GM23338 (cell line): Measurements from ENCODE around the gene EVI5. TPM values are rescaled to one million over a fixed set of nuclear protein-coding genes. Genes with fewer than 3 reads are reported as not detected.
"Not testable (repeated sequence)": the region's sequence is repeated elsewhere in the genome, so short reads cannot be mapped to it uniquely, and the experiment has no call there.

Source experiments
- ATAC-seq: fragments of 200-7000 bp; cut with Tn5 transposase; 3 replicates; pipeline ENCODE4 v1.9.1; 2020
- DNase-seq: peaks from one replicate; pipeline ENCODE4 v3.0.0-alpha.2; 2015; ENCODE audit warnings: low spot score
- H2AFZ ChIP-seq: fragments of 200-600 bp; sonication (generic); 2 replicates; pipeline ENCODE4 v1.8.0; 2016; ENCODE audit warnings: antibody characterized with exemption, mild to moderate bottlenecking, moderate library complexity
- H3F3A ChIP-seq: fragments of 200-600 bp; sonication (generic); replicated peaks from 2 replicates; pipeline ENCODE4 v1.8.0; 2017; ENCODE audit warnings: antibody characterized with exemption, mixed run types, low read depth
- H3K27ac ChIP-seq: fragments of 200-600 bp; sonication (generic); 2 replicates; pipeline ENCODE4 v1.6.1; 2016; ENCODE audit warnings: low read depth
- H3K27me3 ChIP-seq: fragments of 200-600 bp; sonication (generic); 2 replicates; pipeline ENCODE4 v1.8.0; 2016; ENCODE audit warnings: mild to moderate bottlenecking, mixed run types, moderate library complexity; ENCODE audit not compliant: insufficient read depth
- H3K36me3 ChIP-seq: fragments of 200-600 bp; sonication (generic); 2 replicates; pipeline ENCODE4 v1.8.0; 2016; ENCODE audit warnings: mild to moderate bottlenecking; ENCODE audit not compliant: insufficient read depth
- H3K4me1 ChIP-seq: fragments of 200-600 bp; sonication (generic); 2 replicates; pipeline ENCODE4 v1.8.0; 2016; ENCODE audit warnings: mild to moderate bottlenecking, moderate library complexity; ENCODE audit not compliant: insufficient read depth
- H3K4me2 ChIP-seq: fragments of 200-600 bp; sonication (generic); 2 replicates; pipeline ENCODE4 v1.7.1; 2017; ENCODE audit warnings: mixed run types
- H3K4me3 ChIP-seq: fragments of 200-600 bp; sonication (generic); 2 replicates; pipeline ENCODE4 v1.6.1; 2016; ENCODE audit warnings: mixed run types
- H3K79me2 ChIP-seq: fragments of 200-600 bp; sonication (generic); replicated peaks from 2 replicates; pipeline ENCODE4 v1.8.0; 2017; ENCODE audit warnings: mild to moderate bottlenecking; ENCODE audit not compliant: insufficient read depth
- H3K9me2 ChIP-seq: fragments of 200-600 bp; sonication (generic); 2 replicates; pipeline ENCODE4 v1.8.0; 2017; ENCODE audit not compliant: insufficient read depth
- H4K20me1 ChIP-seq: fragments of 200-600 bp; sonication (generic); replicated peaks from 2 replicates; pipeline ENCODE4 v1.8.0; 2017; ENCODE audit warnings: mild to moderate bottlenecking; ENCODE audit not compliant: insufficient read depth
- H3K27ac Mint-ChIP-seq: 2 replicates; pipeline ENCODE4 v1.8.0; 2020; ENCODE audit warnings: inconsistent platforms, mild to moderate bottlenecking, moderate library complexity, mixed read lengths
- H3K27me3 Mint-ChIP-seq: 3 replicates; pipeline ENCODE4 v1.8.0; 2022; ENCODE audit warnings: low read depth, mild to moderate bottlenecking, moderate library complexity, mixed read lengths, inconsistent platforms; ENCODE audit not compliant: insufficient read depth, poor library complexity
- H3K36me3 Mint-ChIP-seq: 3 replicates; pipeline ENCODE4 v1.8.0; 2021; ENCODE audit warnings: low read depth, mild to moderate bottlenecking, inconsistent platforms, moderate library complexity, mixed read lengths
- H3K4me1 Mint-ChIP-seq: 3 replicates; pipeline ENCODE4 v1.8.0; 2020; ENCODE audit warnings: mild to moderate bottlenecking, inconsistent platforms, mixed read lengths
- H3K4me3 Mint-ChIP-seq: 3 replicates; pipeline ENCODE4 v1.8.0; 2021; ENCODE audit warnings: moderate library complexity, mild to moderate bottlenecking, inconsistent platforms, mixed read lengths
- H3K9me3 Mint-ChIP-seq: 3 replicates; pipeline ENCODE4 v1.8.0; 2020; ENCODE audit warnings: moderate library complexity, mild to moderate bottlenecking, inconsistent platforms, mixed read lengths
- CREB1 ChIP-seq: fragments of 250-450 bp; sonication (Bioruptor Pico); IDR thresholded peaks from 2 replicates; pipeline ENCODE4 v1.5.0; 2020; ENCODE audit warnings: low read depth, mild to moderate bottlenecking, moderate library complexity
- polyA plus RNA-seq: library from polyadenylated mRNA; unstranded; fragments of >200 nt; fragmentation: Nextera tagmentation; extraction: Ambion mirVana; gene quantifications from 2 replicates; pipeline ENCODE4 v1.2.1, GENCODE V29; 2016
- total RNA-seq: library from RNA; depleted of rRNA; stranded (reverse); fragments of >200 nt; shearing (Covaris generic); gene quantifications from 2 replicates; pipeline ENCODE4 v1.2.3, GENCODE V29; 2014
- TF ChIP-seq, protein P1 (sequence below), 2 experiments: fragments of 200-600 bp in 1 of 2; sonication (generic) in 1 of 2; conservative IDR thresholded peaks; 2 replicates each; pipeline versions ENCODE4 v1.5.1 to v1.6.1; 2016 to 2017; ENCODE audit warnings: antibody characterized with exemption in 2 of 2, low read depth in 2 of 2, mild to moderate bottlenecking in 2 of 2, moderate library complexity in 1 of 2
- TF ChIP-seq, protein P2 (sequence below): fragments of 250-450 bp; sonication (Bioruptor Pico); IDR thresholded peaks from 2 replicates; pipeline ENCODE4 v1.5.0; 2020; ENCODE audit warnings: mild to moderate bottlenecking, moderate library complexity

EVI5 gene
- total and polyA plus RNA-seq, 2 experiments from 2014 or later: 15.6 to 24.8 TPM

DNA sequence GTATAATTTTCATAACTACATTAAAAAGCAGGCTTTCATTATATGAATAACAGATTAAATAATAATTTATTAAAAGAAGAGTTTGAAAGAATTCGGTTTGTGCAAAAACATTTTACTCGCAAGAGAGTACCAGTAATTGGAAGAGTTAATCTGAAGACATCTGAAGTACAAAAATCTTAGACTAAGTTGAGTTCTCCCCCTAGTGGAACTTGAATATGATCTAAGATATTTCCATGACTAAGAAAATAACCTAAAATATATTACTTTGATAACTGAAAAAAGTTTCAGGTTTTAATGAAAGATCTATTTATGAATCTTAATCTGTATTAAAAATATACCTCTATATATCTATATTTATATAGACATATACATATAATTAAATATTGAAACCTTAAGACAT lies 185.7 kb downstream of the EVI5 start:
- Histone ChIP-seq H3K27ac (no peak overlapping the region), H3F3A (no peaks in the 10 kb centered on the region), H3K4me1 (no peaks in the 10 kb centered on the region), H3K79me2 (no peaks in the 10 kb centered on the region), H3K4me3 (no peak overlapping the region), H2AFZ (no peak overlapping the region), H4K20me1 (no peaks in the 10 kb centered on the region), H3K27me3 (no peaks in the 10 kb centered on the region), H3K9me2 (no peaks in the 10 kb centered on the region), H3K36me3 (no peaks in the 10 kb centered on the region), H3K4me2 (no peak overlapping the region)
- no peaks in the 10 kb centered on the region for H3K27me3 Mint-ChIP-seq
- no peak overlapping the region for H3K27ac Mint-ChIP-seq
- H3K9me3 Mint-ChIP-seq: no peaks in the 10 kb centered on the region
- H3K36me3 Mint-ChIP-seq: peaks cover 5% of the 10 kb centered on the region; the same call in 2 of the 3 replicates
- H3K4me1 Mint-ChIP-seq: no peaks in the 10 kb centered on the region
- no peak for ATAC-seq
- H3K4me3 Mint-ChIP-seq: no peak overlapping the region
- TF ChIP-seq, protein P1, sequence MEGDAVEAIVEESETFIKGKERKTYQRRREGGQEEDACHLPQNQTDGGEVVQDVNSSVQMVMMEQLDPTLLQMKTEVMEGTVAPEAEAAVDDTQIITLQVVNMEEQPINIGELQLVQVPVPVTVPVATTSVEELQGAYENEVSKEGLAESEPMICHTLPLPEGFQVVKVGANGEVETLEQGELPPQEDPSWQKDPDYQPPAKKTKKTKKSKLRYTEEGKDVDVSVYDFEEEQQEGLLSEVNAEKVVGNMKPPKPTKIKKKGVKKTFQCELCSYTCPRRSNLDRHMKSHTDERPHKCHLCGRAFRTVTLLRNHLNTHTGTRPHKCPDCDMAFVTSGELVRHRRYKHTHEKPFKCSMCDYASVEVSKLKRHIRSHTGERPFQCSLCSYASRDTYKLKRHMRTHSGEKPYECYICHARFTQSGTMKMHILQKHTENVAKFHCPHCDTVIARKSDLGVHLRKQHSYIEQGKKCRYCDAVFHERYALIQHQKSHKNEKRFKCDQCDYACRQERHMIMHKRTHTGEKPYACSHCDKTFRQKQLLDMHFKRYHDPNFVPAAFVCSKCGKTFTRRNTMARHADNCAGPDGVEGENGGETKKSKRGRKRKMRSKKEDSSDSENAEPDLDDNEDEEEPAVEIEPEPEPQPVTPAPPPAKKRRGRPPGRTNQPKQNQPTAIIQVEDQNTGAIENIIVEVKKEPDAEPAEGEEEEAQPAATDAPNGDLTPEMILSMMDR (conservative IDR thresholded peaks at IDR 0.05; ENCODE audit: low read depth in 2 of 2): peak in 1 of 2 experiments; percentile 36; a peak in 2 of 4 replicates
- no peak for TF ChIP-seq CREB1
- DNase-seq: peak; percentile 18

DNA sequence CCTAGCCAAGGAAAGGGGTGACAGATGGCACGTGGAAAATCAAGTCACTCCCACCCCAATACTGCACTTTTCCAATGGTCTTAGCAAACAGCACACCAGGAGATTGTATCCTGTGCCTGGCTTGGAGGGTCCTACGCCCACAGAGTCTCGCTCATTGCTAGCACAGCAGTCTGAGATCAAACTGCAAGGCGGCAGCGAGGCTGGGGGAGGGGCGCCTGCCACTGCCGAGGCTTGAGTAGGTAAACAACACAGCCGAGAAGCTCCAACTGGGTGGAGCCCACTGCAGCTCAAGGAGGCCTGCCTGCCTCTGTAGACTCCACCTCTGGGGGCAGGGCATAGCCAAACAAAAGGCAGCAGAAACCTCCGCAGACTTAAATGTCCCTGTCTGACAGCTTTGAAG lies 195.5 kb downstream of the EVI5 start:
- H3K4me1 Mint-ChIP-seq, H3F3A ChIP-seq, H3K27ac ChIP-seq, DNase-seq, H3K9me2 ChIP-seq, H3K4me1 ChIP-seq, H3K27ac Mint-ChIP-seq, H3K27me3 ChIP-seq, H3K27me3 Mint-ChIP-seq, ATAC-seq, H4K20me1 ChIP-seq, H3K36me3 ChIP-seq, H3K4me3 Mint-ChIP-seq, H2AFZ ChIP-seq, H3K79me2 ChIP-seq, H3K4me3 ChIP-seq, H3K4me2 ChIP-seq: not testable (repeated sequence)
- H3K9me3 Mint-ChIP-seq: peaks cover 30% of the 10 kb centered on the region
- peaks cover 25% of the 10 kb centered on the region for H3K36me3 Mint-ChIP-seq

DNA sequence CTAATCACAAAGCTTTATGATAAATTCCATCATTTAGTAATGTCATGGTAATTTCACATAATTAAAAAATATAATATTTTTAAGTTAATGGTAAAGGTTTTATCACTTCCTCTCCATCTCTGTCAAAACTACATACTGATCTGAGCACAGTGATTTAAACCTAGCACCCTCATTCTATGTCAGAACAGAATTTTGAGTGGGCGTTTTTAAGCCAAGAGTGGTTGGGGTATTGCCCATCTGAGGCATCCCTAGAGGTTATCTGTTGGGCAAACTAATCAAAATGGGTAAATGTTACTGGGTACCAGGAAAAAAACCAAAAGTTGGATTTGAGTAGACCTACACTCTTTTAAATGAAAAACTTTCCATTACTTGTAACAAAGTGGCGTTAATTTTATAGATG lies 197.5 kb downstream of the EVI5 start:
- peaks cover 30% of the 10 kb centered on the region for H3K9me3 Mint-ChIP-seq
- H3K79me2 ChIP-seq: no peaks in the 10 kb centered on the region
- no peaks in the 10 kb centered on the region for H3K9me2 ChIP-seq
- no peaks in the 10 kb centered on the region for H3K4me1 Mint-ChIP-seq
- H3K27ac ChIP-seq: no peak overlapping the region
- H3K4me1 ChIP-seq: no peaks in the 10 kb centered on the region
- H3K27ac Mint-ChIP-seq: no peak overlapping the region
- TF ChIP-seq, protein P1 (conservative IDR thresholded peaks at IDR 0.05; ENCODE audit: low read depth in 2 of 2): no peak
- TF ChIP-seq, protein P2, sequence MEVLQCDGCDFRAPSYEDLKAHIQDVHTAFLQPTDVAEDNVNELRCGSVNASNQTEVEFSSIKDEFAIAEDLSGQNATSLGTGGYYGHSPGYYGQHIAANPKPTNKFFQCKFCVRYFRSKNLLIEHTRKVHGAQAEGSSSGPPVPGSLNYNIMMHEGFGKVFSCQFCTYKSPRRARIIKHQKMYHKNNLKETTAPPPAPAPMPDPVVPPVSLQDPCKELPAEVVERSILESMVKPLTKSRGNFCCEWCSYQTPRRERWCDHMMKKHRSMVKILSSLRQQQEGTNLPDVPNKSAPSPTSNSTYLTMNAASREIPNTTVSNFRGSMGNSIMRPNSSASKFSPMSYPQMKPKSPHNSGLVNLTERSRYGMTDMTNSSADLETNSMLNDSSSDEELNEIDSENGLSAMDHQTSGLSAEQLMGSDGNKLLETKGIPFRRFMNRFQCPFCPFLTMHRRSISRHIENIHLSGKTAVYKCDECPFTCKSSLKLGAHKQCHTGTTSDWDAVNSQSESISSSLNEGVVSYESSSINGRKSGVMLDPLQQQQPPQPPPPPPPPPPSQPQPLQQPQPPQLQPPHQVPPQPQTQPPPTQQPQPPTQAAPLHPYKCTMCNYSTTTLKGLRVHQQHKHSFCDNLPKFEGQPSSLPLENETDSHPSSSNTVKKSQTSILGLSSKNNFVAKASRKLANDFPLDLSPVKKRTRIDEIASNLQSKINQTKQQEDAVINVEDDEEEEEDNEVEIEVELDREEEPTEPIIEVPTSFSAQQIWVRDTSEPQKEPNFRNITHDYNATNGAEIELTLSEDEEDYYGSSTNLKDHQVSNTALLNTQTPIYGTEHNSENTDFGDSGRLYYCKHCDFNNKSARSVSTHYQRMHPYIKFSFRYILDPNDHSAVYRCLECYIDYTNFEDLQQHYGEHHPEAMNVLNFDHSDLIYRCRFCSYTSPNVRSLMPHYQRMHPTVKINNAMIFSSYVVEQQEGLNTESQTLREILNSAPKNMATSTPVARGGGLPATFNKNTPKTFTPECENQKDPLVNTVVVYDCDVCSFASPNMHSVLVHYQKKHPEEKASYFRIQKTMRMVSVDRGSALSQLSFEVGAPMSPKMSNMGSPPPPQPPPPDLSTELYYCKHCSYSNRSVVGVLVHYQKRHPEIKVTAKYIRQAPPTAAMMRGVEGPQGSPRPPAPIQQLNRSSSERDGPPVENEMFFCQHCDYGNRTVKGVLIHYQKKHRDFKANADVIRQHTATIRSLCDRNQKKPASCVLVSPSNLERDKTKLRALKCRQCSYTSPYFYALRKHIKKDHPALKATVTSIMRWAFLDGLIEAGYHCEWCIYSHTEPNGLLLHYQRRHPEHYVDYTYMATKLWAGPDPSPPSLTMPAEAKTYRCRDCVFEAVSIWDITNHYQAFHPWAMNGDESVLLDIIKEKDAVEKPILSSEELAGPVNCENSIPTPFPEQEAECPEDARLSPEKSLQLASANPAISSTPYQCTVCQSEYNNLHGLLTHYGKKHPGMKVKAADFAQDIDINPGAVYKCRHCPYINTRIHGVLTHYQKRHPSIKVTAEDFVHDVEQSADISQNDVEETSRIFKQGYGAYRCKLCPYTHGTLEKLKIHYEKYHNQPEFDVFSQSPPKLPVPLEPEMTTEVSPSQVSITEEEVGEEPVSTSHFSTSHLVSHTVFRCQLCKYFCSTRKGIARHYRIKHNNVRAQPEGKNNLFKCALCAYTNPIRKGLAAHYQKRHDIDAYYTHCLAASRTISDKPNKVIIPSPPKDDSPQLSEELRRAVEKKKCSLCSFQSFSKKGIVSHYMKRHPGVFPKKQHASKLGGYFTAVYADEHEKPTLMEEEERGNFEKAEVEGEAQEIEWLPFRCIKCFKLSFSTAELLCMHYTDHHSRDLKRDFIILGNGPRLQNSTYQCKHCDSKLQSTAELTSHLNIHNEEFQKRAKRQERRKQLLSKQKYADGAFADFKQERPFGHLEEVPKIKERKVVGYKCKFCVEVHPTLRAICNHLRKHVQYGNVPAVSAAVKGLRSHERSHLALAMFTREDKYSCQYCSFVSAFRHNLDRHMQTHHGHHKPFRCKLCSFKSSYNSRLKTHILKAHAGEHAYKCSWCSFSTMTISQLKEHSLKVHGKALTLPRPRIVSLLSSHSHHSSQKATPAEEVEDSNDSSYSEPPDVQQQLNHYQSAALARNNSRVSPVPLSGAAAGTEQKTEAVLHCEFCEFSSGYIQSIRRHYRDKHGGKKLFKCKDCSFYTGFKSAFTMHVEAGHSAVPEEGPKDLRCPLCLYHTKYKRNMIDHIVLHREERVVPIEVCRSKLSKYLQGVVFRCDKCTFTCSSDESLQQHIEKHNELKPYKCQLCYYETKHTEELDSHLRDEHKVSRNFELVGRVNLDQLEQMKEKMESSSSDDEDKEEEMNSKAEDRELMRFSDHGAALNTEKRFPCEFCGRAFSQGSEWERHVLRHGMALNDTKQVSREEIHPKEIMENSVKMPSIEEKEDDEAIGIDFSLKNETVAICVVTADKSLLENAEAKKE (CRISPR knock-in tag): no peak
- no peak overlapping the region for H3K4me2 ChIP-seq
- no peak overlapping the region for H2AFZ ChIP-seq
- no peak overlapping the region for H3K4me3 Mint-ChIP-seq
- H3K36me3 ChIP-seq: peaks cover 6% of the 10 kb centered on the region; the same call in 1 of the 2 replicates
- no peaks in the 10 kb centered on the region for H3F3A ChIP-seq
- H3K27me3 ChIP-seq: no peaks in the 10 kb centered on the region
- H3K27me3 Mint-ChIP-seq: no peaks in the 10 kb centered on the region
- H3K4me3 ChIP-seq: no peak overlapping the region
- ATAC-seq: no peak
- DNase-seq: no peak
- peaks cover 25% of the 10 kb centered on the region for H3K36me3 Mint-ChIP-seq
- no peaks in the 10 kb centered on the region for H4K20me1 ChIP-seq
